ENCODE data around the gene SETD2. TPM values are rescaled to one million over a fixed set of nuclear protein-coding genes. Genes with fewer than 3 reads are reported as not detected.

SETD2 gene
- total RNA-seq, 1 experiment from 2014 or later = 47.7 TPM

GRCh38 chr3:47204875-47205274 lies 41.0 kb upstream of the SETD2 start:
- DNase-seq = no peak
- Histone ChIP-seq H3K79me2 (ENCODE audit: low read depth) (no peaks in the 10 kb centered on the region), H3K9me2 (ENCODE audit: insufficient read depth) (no peaks in the 10 kb centered on the region), H3K4me3 (no peak overlapping the region), H2AFZ (no peak overlapping the region), H3K27me3 (ENCODE audit: insufficient read depth, low read depth) (no peaks in the 10 kb centered on the region), H3F3A (ENCODE audit: insufficient read depth, low read depth) (no peaks in the 10 kb centered on the region), H3K4me2 (no peak overlapping the region), H3K9me3 (ENCODE audit: insufficient read depth, low read depth) (no peaks in the 10 kb centered on the region), H3K27ac (no peak overlapping the region), H3K4me1 (replicated peaks; ENCODE audit: insufficient read depth) (no peaks in the 10 kb centered on the region), H4K20me1 (ENCODE audit: insufficient read depth) (no peaks in the 10 kb centered on the region), H3K36me3 (ENCODE audit: low read depth) (no peaks in the 10 kb centered on the region)
- no TSS peak for BruUV-seq (replicated peaks)
- no peak for TF ChIP-seq CTCF (conservative IDR thresholded peaks at IDR 0.05)
- TF ChIP-seq EZH2 (IDR thresholded peaks at IDR 0.05; ENCODE audit: low read depth) = no peak
- ChIA-PET CTCF (no interaction called here), POLR2A (ENCODE audit: unreplicated experiment) (no interaction called here)
- intact Hi-C loops (cut with micrococcal nuclease; ENCODE audit: unreplicated experiment) = no loop called here

GRCh38 chr3:47202542-47202941 lies 38.6 kb upstream of the SETD2 start:
- Histone ChIP-seq H3K9me3 (ENCODE audit: insufficient read depth, low read depth) (no peaks in the 10 kb centered on the region), H3K9me2 (ENCODE audit: insufficient read depth) (no peaks in the 10 kb centered on the region), H3F3A (ENCODE audit: insufficient read depth, low read depth) (no peaks in the 10 kb centered on the region), H3K4me1 (replicated peaks; ENCODE audit: insufficient read depth) (no peaks in the 10 kb centered on the region), H3K4me3 (no peak overlapping the region), H3K27ac (no peak overlapping the region), H2AFZ (no peak overlapping the region), H3K36me3 (ENCODE audit: low read depth) (no peaks in the 10 kb centered on the region), H3K4me2 (no peak overlapping the region), H4K20me1 (ENCODE audit: insufficient read depth) (no peaks in the 10 kb centered on the region), H3K79me2 (ENCODE audit: low read depth) (no peaks in the 10 kb centered on the region), H3K27me3 (ENCODE audit: insufficient read depth, low read depth) (no peaks in the 10 kb centered on the region)
- TF ChIP-seq EZH2 (IDR thresholded peaks at IDR 0.05; ENCODE audit: low read depth) = no peak
- TF ChIP-seq CTCF (conservative IDR thresholded peaks at IDR 0.05) = no peak
- DNase-seq = no peak
- no TSS peak for BruUV-seq (replicated peaks)
- intact Hi-C loops (cut with micrococcal nuclease; ENCODE audit: unreplicated experiment) = no loop called here
- CTCF ChIA-PET = no interaction called here
- POLR2A ChIA-PET (ENCODE audit: unreplicated experiment) = interaction anchor here (0.6 kb wide), 1 partner anchor 25 kb away, joined by 4 read pairs; no protein-coding TSS in a partner anchor

GRCh38 chr3:47197287-47197686 lies 33.4 kb upstream of the SETD2 start:
- no peak overlapping the region for H3K27ac ChIP-seq
- no peak for DNase-seq
- H3K9me2 ChIP-seq (ENCODE audit: insufficient read depth) = no peaks in the 10 kb centered on the region
- H3K4me3 ChIP-seq = no peak overlapping the region
- no peaks in the 10 kb centered on the region for H4K20me1 ChIP-seq (ENCODE audit: insufficient read depth)
- intact Hi-C loops (cut with micrococcal nuclease; ENCODE audit: unreplicated experiment) = no loop called here
- no peak overlapping the region for H3K4me2 ChIP-seq
- TF ChIP-seq CTCF (conservative IDR thresholded peaks at IDR 0.05) (no peak), EZH2 (IDR thresholded peaks at IDR 0.05; ENCODE audit: low read depth) (no peak)
- H3K79me2 ChIP-seq (ENCODE audit: low read depth) = no peaks in the 10 kb centered on the region
- POLR2A ChIA-PET (ENCODE audit: unreplicated experiment) = no interaction called here
- no peaks in the 10 kb centered on the region for H3K4me1 ChIP-seq (replicated peaks; ENCODE audit: insufficient read depth)
- CTCF ChIA-PET = interaction anchor here (0.7 kb wide), 1 partner anchor 107 kb away, joined by 4 read pairs; no protein-coding TSS in a partner anchor
- no peaks in the 10 kb centered on the region for H3K9me3 ChIP-seq (ENCODE audit: insufficient read depth, low read depth)
- H3K27me3 ChIP-seq (ENCODE audit: insufficient read depth, low read depth) = no peaks in the 10 kb centered on the region
- no peaks in the 10 kb centered on the region for H3F3A ChIP-seq (ENCODE audit: insufficient read depth, low read depth)
- no peaks in the 10 kb centered on the region for H3K36me3 ChIP-seq (ENCODE audit: low read depth)
- no peak overlapping the region for H2AFZ ChIP-seq
- no TSS peak for BruUV-seq (replicated peaks)

All from PC-9 (cell line).